Keratinocyte (primary cell): Measurements from ENCODE around the gene EPHX1. TPM values are rescaled to one million over a fixed set of nuclear protein-coding genes. Genes with fewer than 3 reads are reported as not detected.

Experiments
- DNase-seq: peaks from one replicate; pipeline ENCODE4 v3.0.0-alpha.2; 2011; ENCODE audit warnings: low read depth, missing footprints, low spot score
- FAIRE-seq: peaks from 2 replicates; lab custom pipeline; 2011; peaks lifted over from hg19 to GRCh38; lab: Jason Lieb, UNC
- H2AFZ ChIP-seq: 2 replicates; pipeline ENCODE4 v1.6.0; 2012; ENCODE audit warnings: low read length, control low read depth, inconsistent platforms; ENCODE audit not compliant: control insufficient read depth
- H3K27ac ChIP-seq: 2 replicates; pipeline ENCODE4 v1.5.1; 2011; ENCODE audit warnings: low read length; ENCODE audit not compliant: control insufficient read depth, insufficient read depth
- H3K27me3 ChIP-seq: 3 replicates; pipeline ENCODE4 v1.6.0; 2011; ENCODE audit warnings: low read length; ENCODE audit not compliant: control insufficient read depth, insufficient read depth; ENCODE audit errors: extremely low read depth
- H3K36me3 ChIP-seq, 2 experiments: 2 replicates in 1 of 2; 3 replicates in 1 of 2; pipeline ENCODE4 v1.5.1; 2011; ENCODE audit warnings: low read length in 2 of 2, mild to moderate bottlenecking in 1 of 2; ENCODE audit not compliant: control insufficient read depth in 2 of 2, insufficient read depth in 2 of 2; ENCODE audit errors: extremely low read depth in 1 of 2
- H3K4me1 ChIP-seq: 3 replicates; pipeline ENCODE4 v1.5.1; 2011; ENCODE audit warnings: low read length; ENCODE audit not compliant: control insufficient read depth, insufficient read depth; ENCODE audit errors: extremely low read depth
- H3K4me2 ChIP-seq: 3 replicates; pipeline ENCODE4 v1.6.0; 2011; ENCODE audit warnings: low read depth, low read length; ENCODE audit not compliant: control insufficient read depth, insufficient read depth; ENCODE audit errors: extremely low read depth
- H3K4me3 ChIP-seq, 3 experiments: fragments of 200-600 bp in 1 of 3; sonication (generic) in 1 of 3; 2 replicates in 2 of 3; 3 replicates in 1 of 3; pipeline ENCODE4 v1.5.1; 2011 to 2016; ENCODE audit warnings: low read length in 3 of 3, mild to moderate bottlenecking in 3 of 3, control low read depth in 2 of 3, inconsistent platforms in 1 of 3, low read depth in 1 of 3, mixed read lengths in 1 of 3, mixed run types in 1 of 3, moderate library complexity in 1 of 3; ENCODE audit not compliant: control insufficient read depth in 2 of 3, insufficient read depth in 2 of 3; ENCODE audit errors: extremely low read depth in 1 of 3
- H3K79me2 ChIP-seq: 2 replicates; pipeline ENCODE4 v1.6.0; 2012; ENCODE audit warnings: low read length; ENCODE audit not compliant: control insufficient read depth, insufficient read depth
- H3K9ac ChIP-seq: 3 replicates; pipeline ENCODE4 v1.6.0; 2011; ENCODE audit warnings: low read length; ENCODE audit not compliant: control insufficient read depth, insufficient read depth; ENCODE audit errors: extremely low read depth
- H3K9me1 ChIP-seq: 3 replicates; pipeline ENCODE4 v1.6.0; 2011; ENCODE audit warnings: low read length; ENCODE audit not compliant: control insufficient read depth, insufficient read depth; ENCODE audit errors: extremely low read depth
- H3K9me3 ChIP-seq: 2 replicates; pipeline ENCODE4 v1.5.1; 2012; ENCODE audit warnings: low read depth, low read length; ENCODE audit not compliant: control insufficient read depth
- H4K20me1 ChIP-seq: 3 replicates; pipeline ENCODE4 v1.6.0; 2011; ENCODE audit warnings: low read length; ENCODE audit not compliant: control insufficient read depth, insufficient read depth; ENCODE audit errors: extremely low read depth
- EZH2 ChIP-seq: IDR thresholded peaks from one replicate; pipeline ENCODE4 v1.6.1; 2012; ENCODE audit warnings: inconsistent platforms, mild to moderate bottlenecking, low read length, moderate library complexity
- dilution Hi-C: fragments of 300-500 bp; cut with MboI; formaldehyde crosslinking; loops from one replicate; pipeline ENCODE4 v1.7.0; 2020; ENCODE audit warnings: low sequenced_read_pairs; ENCODE audit not compliant: extremely low pct_ligation_motif_present
- polyA plus RNA-seq, 5 experiments: library from polyadenylated mRNA; depleted of rRNA in 3 of 5; stranded (reverse) in 3 of 5; stranded (forward) in 1 of 5; unstranded in 1 of 5; fragments of >200 nt; gene quantifications; 1 replicate in 1 of 5; 2 replicates in 3 of 5; 3 replicates in 1 of 5; pipeline versions ENCODE4 v1.2.1 to v1.2.3, GENCODE V29; 2011 to 2012; ENCODE audit warnings: missing spikeins in 2 of 5, low read depth in 1 of 5, low replicate concordance in 1 of 5
- TF ChIP-seq, protein P1 (sequence below), 3 experiments: IDR thresholded peaks in 1 of 3; conservative IDR thresholded peaks in 1 of 3; optimal IDR thresholded peaks in 1 of 3; 2 replicates in 2 of 3; 3 replicates in 1 of 3; pipeline versions ENCODE3 to v1.5.1; 2011; ENCODE audit warnings: low read length in 3 of 3, mild to moderate bottlenecking in 3 of 3, moderate library complexity in 2 of 3, control low read depth in 1 of 3, inconsistent platforms in 1 of 3; ENCODE audit not compliant: insufficient read depth in 2 of 3; ENCODE audit errors: extremely low read depth in 1 of 3

The EPHX1 gene
- polyA plus RNA-seq, 1 donor (not counting 4 experiments of a cell fraction or from before 2014, with no cell fraction given) = 6.4 TPM

- H3K4me2 ChIP-seq = peak overlapping the region; percentile 84
- H3K9me1 ChIP-seq = peaks cover 2% of the 10 kb centered on the region
- peak overlapping the region; percentile 84 for H2AFZ ChIP-seq
- H3K27ac ChIP-seq = peak overlapping the region; percentile 90
- FAIRE-seq (no peak), DNase-seq (no peak)
- peaks cover 2 to 7% of the 10 kb centered on the region in 2 experiments for H3K36me3 ChIP-seq
- H3K79me2 ChIP-seq = peaks cover 42% of the 10 kb centered on the region
- peak overlapping the region; percentile 68 to 82 (median 72) for H3K4me3 ChIP-seq
- no peaks in the 10 kb centered on the region for H3K9me3 ChIP-seq
- TF ChIP-seq, protein P1, sequence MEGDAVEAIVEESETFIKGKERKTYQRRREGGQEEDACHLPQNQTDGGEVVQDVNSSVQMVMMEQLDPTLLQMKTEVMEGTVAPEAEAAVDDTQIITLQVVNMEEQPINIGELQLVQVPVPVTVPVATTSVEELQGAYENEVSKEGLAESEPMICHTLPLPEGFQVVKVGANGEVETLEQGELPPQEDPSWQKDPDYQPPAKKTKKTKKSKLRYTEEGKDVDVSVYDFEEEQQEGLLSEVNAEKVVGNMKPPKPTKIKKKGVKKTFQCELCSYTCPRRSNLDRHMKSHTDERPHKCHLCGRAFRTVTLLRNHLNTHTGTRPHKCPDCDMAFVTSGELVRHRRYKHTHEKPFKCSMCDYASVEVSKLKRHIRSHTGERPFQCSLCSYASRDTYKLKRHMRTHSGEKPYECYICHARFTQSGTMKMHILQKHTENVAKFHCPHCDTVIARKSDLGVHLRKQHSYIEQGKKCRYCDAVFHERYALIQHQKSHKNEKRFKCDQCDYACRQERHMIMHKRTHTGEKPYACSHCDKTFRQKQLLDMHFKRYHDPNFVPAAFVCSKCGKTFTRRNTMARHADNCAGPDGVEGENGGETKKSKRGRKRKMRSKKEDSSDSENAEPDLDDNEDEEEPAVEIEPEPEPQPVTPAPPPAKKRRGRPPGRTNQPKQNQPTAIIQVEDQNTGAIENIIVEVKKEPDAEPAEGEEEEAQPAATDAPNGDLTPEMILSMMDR (optimal IDR thresholded peaks at IDR 0.05 in 1 of 3, IDR thresholded peaks at IDR 0.05 in 1 of 3, conservative IDR thresholded peaks at IDR 0.05 in 1 of 3; ENCODE audit: extremely low read depth in 1 of 3, insufficient read depth in 2 of 3, low read length in 3 of 3) = no peak
- no peak for TF ChIP-seq EZH2
- H3K9ac ChIP-seq = peak overlapping the region; percentile 73
- peaks cover 9% of the 10 kb centered on the region for H4K20me1 ChIP-seq
- dilution Hi-C loops = no loop called here
- H3K4me1 ChIP-seq = peaks cover 27% of the 10 kb centered on the region
- no peaks in the 10 kb centered on the region for H3K27me3 ChIP-seq
Measured at GRCh38 chr1:225777058-225777582, 32.8 kb upstream of the EPHX1 start.

DNA sequence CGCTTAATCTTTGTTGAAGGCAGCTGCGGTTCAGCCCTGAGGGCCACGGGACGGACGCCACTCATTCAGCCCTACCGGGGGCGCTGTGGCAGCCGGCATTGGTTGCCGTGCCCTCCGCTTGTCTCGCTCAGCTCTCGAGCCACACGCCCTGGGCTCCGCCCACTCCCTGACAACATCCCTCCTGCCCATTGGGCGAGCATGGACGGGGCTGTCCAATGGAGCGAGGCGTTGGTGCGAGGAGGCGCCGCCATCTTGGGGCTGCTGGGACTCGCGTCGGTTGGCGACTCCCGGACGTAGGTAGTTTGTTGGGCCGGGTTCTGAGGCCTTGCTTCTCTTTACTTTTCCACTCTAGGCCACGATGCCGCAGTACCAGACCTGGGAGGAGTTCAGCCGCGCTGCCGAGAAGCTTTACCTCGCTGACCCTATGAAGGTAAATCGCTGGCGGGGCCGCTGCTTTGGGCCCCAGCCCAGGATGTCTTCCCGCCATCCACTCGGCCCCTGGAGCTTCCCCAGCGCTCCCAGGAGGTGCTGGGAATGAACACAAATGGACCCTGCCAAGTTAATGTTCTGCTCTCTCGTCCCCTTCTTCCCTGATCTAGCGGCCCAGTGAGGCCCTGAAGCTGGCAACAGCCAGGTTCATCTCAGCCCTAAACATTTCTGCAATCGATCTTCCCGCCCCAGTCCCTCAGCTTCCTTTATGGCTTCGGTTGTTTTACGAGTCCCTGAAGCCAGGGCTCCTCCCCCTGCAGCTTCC is 32.2 kb upstream of the EPHX1 start, which contains the start of gene SRP9:
TSS of gene SRP9 (plus strand) at position 244 of the 754 bp plus-strand sequence. CDS start at position 359, 115 bp downstream.
- H3K4me3 ChIP-seq = peak within 1 kb of the TSS; percentile 68 to 82 (median 77)
- no peaks in the 10 kb centered on the region for H3K27me3 ChIP-seq
- H3K36me3 ChIP-seq = peaks cover 3 to 11% of the 10 kb centered on the region in 2 experiments
- dilution Hi-C loops = no loop called here
- FAIRE-seq = peak; percentile 95
- peaks cover 2% of the 10 kb centered on the region for H3K9me1 ChIP-seq
- H3K9me3 ChIP-seq = no peaks in the 10 kb centered on the region
- H3K4me2 ChIP-seq = peak within 1 kb of the TSS; percentile 84
- TF ChIP-seq, protein P1 (optimal IDR thresholded peaks at IDR 0.05 in 1 of 3, IDR thresholded peaks at IDR 0.05 in 1 of 3, conservative IDR thresholded peaks at IDR 0.05 in 1 of 3; ENCODE audit: extremely low read depth in 1 of 3, insufficient read depth in 2 of 3, low read length in 3 of 3) = peak; percentile 86 to 98 (median 93)
- no peak for TF ChIP-seq EZH2
- peaks cover 21% of the 10 kb centered on the region for H3K4me1 ChIP-seq
- peak within 1 kb of the TSS; percentile 90 for H3K9ac ChIP-seq
- H4K20me1 ChIP-seq = peaks cover 9% of the 10 kb centered on the region
- peaks cover 48% of the 10 kb centered on the region for H3K79me2 ChIP-seq
- peak; percentile 82 for DNase-seq
- H2AFZ ChIP-seq = peak within 1 kb of the TSS; percentile 84
- peak within 1 kb of the TSS; percentile 90 for H3K27ac ChIP-seq
